Loucy (cell line): ENCODE data around the gene CLSTN2.

Source experiments
- H2AFZ ChIP-seq: fragments of 200-600 bp; sonication (generic); 2 replicates; pipeline ENCODE4 v1.6.0; 2016; ENCODE audit warnings: antibody characterized with exemption, mild to moderate bottlenecking, low read length, moderate library complexity
- H3F3A ChIP-seq: fragments of 200-600 bp; 2 replicates; pipeline ENCODE4 v1.6.0; 2016; ENCODE audit warnings: antibody characterized with exemption, low read depth, mild to moderate bottlenecking
- H3K27me3 ChIP-seq: fragments of 200-600 bp; sonication (generic); 2 replicates; pipeline ENCODE4 v1.6.1; 2014; ENCODE audit warnings: low read length, mild to moderate bottlenecking; ENCODE audit not compliant: insufficient read depth, poor library complexity, severe bottlenecking
- H3K36me3 ChIP-seq: fragments of 200-600 bp; sonication (generic); 2 replicates; pipeline ENCODE4 v1.6.1; 2016; ENCODE audit warnings: low read length; ENCODE audit not compliant: insufficient read depth
- H3K4me1 ChIP-seq: fragments of 200-600 bp; sonication (generic); 2 replicates; pipeline ENCODE4 v1.5.1; 2014; ENCODE audit warnings: low read length, mild to moderate bottlenecking; ENCODE audit not compliant: insufficient read depth, poor library complexity, severe bottlenecking
- H3K4me2 ChIP-seq: fragments of 200-600 bp; sonication (generic); 2 replicates; pipeline ENCODE4 v1.6.0; 2014; ENCODE audit warnings: antibody characterized with exemption, low read length, low read depth, mild to moderate bottlenecking; ENCODE audit not compliant: poor library complexity, severe bottlenecking
- H3K4me3 ChIP-seq: fragments of 200-600 bp; sonication (generic); 2 replicates; pipeline ENCODE4 v1.5.1; 2014; ENCODE audit warnings: low read length, mild to moderate bottlenecking, mixed read lengths; ENCODE audit not compliant: poor library complexity, severe bottlenecking
- H3K79me2 ChIP-seq: fragments of 200-600 bp; sonication (generic); 2 replicates; pipeline ENCODE4 v1.6.1; 2014; ENCODE audit warnings: low read length; ENCODE audit not compliant: insufficient read depth
- H3K9ac ChIP-seq: fragments of 200-600 bp; sonication (generic); 2 replicates; pipeline ENCODE4 v1.6.0; 2014; ENCODE audit warnings: mild to moderate bottlenecking, low read depth, low read length, moderate library complexity; ENCODE audit not compliant: poor library complexity, severe bottlenecking
- H3K9me2 ChIP-seq: fragments of 200-600 bp; sonication (generic); replicated peaks from 2 replicates; pipeline ENCODE4 v1.6.1; 2016; ENCODE audit warnings: low read depth, low read length, mixed read lengths
- H3K9me3 ChIP-seq: fragments of 200-600 bp; sonication (generic); 2 replicates; pipeline ENCODE4 v1.6.1; 2014; ENCODE audit warnings: mild to moderate bottlenecking, antibody characterized with exemption, low read length, low read depth; ENCODE audit not compliant: insufficient read depth
- H4K20me1 ChIP-seq: fragments of 200-600 bp; sonication (generic); 2 replicates; pipeline ENCODE4 v1.6.0; 2014; ENCODE audit warnings: antibody characterized with exemption, low read length, mild to moderate bottlenecking; ENCODE audit not compliant: insufficient read depth, poor library complexity, severe bottlenecking
- CTCF ChIP-seq: fragments of 200-600 bp; sonication (generic); conservative IDR thresholded peaks from 2 replicates; pipeline ENCODE4 v1.5.1; 2014; ENCODE audit warnings: mild to moderate bottlenecking, antibody characterized with exemption, low read length
- EZH2phosphoT487 ChIP-seq: fragments of 200-600 bp; IDR thresholded peaks from 2 replicates; pipeline ENCODE4 v1.6.1; 2018; ENCODE audit warnings: antibody characterized with exemption, mild to moderate bottlenecking, moderate library complexity, borderline replicate concordance

The CLSTN2 gene

GRCh38 chr3:140323561-140323960, 388.6 kb downstream of the CLSTN2 start:
- no peaks in the 10 kb centered on the region for H4K20me1 ChIP-seq
- H3K36me3 ChIP-seq: no peaks in the 10 kb centered on the region
- no peak overlapping the region for H3K4me2 ChIP-seq
- no peaks in the 10 kb centered on the region for H3K79me2 ChIP-seq
- H3K4me1 ChIP-seq: no peaks in the 10 kb centered on the region
- H2AFZ ChIP-seq: no peak overlapping the region
- H3K9me3 ChIP-seq: no peaks in the 10 kb centered on the region
- H3K9ac ChIP-seq: no peak overlapping the region
- TF ChIP-seq EZH2phosphoT487 (no peak), CTCF (no peak)
- H3F3A ChIP-seq: no peaks in the 10 kb centered on the region
- no peak overlapping the region for H3K4me3 ChIP-seq
- H3K9me2 ChIP-seq: no peaks in the 10 kb centered on the region; the same call in 1 of the 2 replicates
- H3K27me3 ChIP-seq: no peaks in the 10 kb centered on the region

- no peaks in the 10 kb centered on the region for H3K4me1 ChIP-seq
- H3K79me2 ChIP-seq: no peaks in the 10 kb centered on the region
- no peaks in the 10 kb centered on the region for H3K27me3 ChIP-seq
- TF ChIP-seq CTCF (no peak), EZH2phosphoT487 (no peak)
- H3K9ac ChIP-seq: no peak overlapping the region
- H3K36me3 ChIP-seq: no peaks in the 10 kb centered on the region
- H3K4me3 ChIP-seq: no peak overlapping the region
- H3K9me3 ChIP-seq: no peaks in the 10 kb centered on the region
- no peak overlapping the region for H2AFZ ChIP-seq
- no peak overlapping the region for H3K4me2 ChIP-seq
- no peaks in the 10 kb centered on the region for H3F3A ChIP-seq
- no peaks in the 10 kb centered on the region for H3K9me2 ChIP-seq
- H4K20me1 ChIP-seq: no peaks in the 10 kb centered on the region
Observed at GRCh38 chr3:140332131-140332530, 397.1 kb downstream of the CLSTN2 start.

GRCh38 chr3:140334132-140334929, 399.3 kb downstream of the CLSTN2 start:
- Histone ChIP-seq H4K20me1 (no peaks in the 10 kb centered on the region), H2AFZ (no peak overlapping the region), H3K9ac (no peak overlapping the region), H3K4me1 (no peaks in the 10 kb centered on the region), H3K27me3 (no peaks in the 10 kb centered on the region), H3K9me3 (no peaks in the 10 kb centered on the region), H3K4me3 (no peak overlapping the region), H3K4me2 (no peak overlapping the region), H3K9me2 (no peaks in the 10 kb centered on the region), H3K79me2 (no peaks in the 10 kb centered on the region), H3K36me3 (no peaks in the 10 kb centered on the region), H3F3A (no peaks in the 10 kb centered on the region)
- TF ChIP-seq CTCF: no peak
- no peak for TF ChIP-seq EZH2phosphoT487
